ENCODE measurements around the gene DIPK1B. TPM values are rescaled to one million over a fixed set of nuclear protein-coding genes. Genes with fewer than 3 reads are reported as not detected.

DIPK1B gene
- total RNA-seq, 1 donor from 2014 or later = 52.9 TPM

DNA sequence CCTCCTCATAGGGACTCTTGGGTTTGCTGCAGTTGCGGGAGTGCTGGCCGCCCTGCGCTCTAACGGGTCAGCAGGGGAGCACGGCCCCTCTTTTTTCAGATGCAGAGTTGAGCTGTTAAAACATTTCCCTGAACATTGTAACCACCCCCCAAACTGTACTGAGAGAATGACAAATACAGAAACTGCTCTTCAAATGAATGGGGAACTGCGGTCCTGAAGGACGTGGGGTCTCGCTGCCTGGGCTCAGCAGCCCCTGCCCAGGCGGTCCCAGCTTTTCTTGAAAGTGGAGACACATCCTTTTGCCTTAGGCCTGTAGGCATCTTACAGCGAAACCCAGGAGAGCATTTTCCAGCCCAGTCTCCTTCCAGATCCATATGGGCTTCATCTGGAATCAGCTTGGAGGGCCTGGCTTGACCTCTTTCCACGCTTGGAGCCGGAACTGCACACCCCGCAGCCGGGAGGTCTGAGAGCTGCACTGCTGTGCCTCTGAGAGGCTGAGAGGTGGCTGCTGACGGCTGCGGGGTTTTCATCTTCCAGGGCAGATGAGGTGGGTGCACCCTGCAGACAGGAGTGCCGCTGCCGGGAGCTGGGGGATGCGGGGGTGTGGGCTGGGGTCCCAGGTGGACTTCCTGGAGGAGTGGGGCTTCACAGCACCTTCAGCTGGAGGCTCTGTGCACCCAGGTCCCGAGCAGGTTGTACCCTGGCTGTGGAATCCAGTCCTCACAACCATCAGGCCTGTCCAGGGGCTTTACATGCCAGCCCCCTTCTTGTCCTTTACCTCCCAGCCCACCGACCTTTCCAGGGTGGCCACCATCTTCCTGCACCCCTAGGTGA lies 23.9 kb upstream of the DIPK1B start:
- Mint-ChIP-seq H3K4me1 (ENCODE audit: low read depth) (peaks cover 13% of the 10 kb centered on the region), H3K27ac (no peak overlapping the region), H3K4me3 (ENCODE audit: low read depth) (peak overlapping the region; percentile 42), H3K36me3 (ENCODE audit: insufficient read depth) (no peaks in the 10 kb centered on the region), H3K27me3 (peaks cover 10% of the 10 kb centered on the region), H3K9me3 (ENCODE audit: low read depth) (no peaks in the 10 kb centered on the region)
- TF ChIP-seq, protein P1, sequence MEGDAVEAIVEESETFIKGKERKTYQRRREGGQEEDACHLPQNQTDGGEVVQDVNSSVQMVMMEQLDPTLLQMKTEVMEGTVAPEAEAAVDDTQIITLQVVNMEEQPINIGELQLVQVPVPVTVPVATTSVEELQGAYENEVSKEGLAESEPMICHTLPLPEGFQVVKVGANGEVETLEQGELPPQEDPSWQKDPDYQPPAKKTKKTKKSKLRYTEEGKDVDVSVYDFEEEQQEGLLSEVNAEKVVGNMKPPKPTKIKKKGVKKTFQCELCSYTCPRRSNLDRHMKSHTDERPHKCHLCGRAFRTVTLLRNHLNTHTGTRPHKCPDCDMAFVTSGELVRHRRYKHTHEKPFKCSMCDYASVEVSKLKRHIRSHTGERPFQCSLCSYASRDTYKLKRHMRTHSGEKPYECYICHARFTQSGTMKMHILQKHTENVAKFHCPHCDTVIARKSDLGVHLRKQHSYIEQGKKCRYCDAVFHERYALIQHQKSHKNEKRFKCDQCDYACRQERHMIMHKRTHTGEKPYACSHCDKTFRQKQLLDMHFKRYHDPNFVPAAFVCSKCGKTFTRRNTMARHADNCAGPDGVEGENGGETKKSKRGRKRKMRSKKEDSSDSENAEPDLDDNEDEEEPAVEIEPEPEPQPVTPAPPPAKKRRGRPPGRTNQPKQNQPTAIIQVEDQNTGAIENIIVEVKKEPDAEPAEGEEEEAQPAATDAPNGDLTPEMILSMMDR (IDR thresholded peaks at IDR 0.05; ENCODE audit: unreplicated experiment) = no peak
- DNase-seq (ENCODE audit: low spot score, unreplicated experiment) = no peak

DNA sequence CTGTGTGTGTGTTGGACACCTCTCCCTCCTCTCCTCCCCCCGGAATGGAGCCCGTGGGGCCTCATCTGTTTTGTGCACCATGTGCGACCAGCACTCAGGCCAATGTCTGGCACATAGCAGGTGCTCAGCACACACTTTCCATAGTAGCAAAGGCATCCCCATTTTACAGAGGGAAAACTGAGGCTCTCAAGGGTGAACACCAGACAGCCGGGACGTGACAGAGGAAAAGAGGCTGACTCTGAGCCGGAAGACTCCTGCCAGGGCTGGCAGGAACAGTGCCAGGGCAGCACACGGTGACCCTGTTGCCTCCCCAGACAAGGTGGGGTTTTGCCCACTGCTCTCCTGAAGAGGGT lies 23.3 kb upstream of the DIPK1B start:
- Mint-ChIP-seq H3K4me3 (ENCODE audit: low read depth) (no peak overlapping the region), H3K4me1 (ENCODE audit: low read depth) (peaks cover 14% of the 10 kb centered on the region), H3K27me3 (peaks cover 10% of the 10 kb centered on the region), H3K9me3 (ENCODE audit: low read depth) (no peaks in the 10 kb centered on the region), H3K27ac (peak overlapping the region; percentile 37), H3K36me3 (ENCODE audit: insufficient read depth) (no peaks in the 10 kb centered on the region)
- TF ChIP-seq, protein P1 (IDR thresholded peaks at IDR 0.05; ENCODE audit: unreplicated experiment) = no peak
- no peak for DNase-seq (ENCODE audit: low spot score, unreplicated experiment)

DNA sequence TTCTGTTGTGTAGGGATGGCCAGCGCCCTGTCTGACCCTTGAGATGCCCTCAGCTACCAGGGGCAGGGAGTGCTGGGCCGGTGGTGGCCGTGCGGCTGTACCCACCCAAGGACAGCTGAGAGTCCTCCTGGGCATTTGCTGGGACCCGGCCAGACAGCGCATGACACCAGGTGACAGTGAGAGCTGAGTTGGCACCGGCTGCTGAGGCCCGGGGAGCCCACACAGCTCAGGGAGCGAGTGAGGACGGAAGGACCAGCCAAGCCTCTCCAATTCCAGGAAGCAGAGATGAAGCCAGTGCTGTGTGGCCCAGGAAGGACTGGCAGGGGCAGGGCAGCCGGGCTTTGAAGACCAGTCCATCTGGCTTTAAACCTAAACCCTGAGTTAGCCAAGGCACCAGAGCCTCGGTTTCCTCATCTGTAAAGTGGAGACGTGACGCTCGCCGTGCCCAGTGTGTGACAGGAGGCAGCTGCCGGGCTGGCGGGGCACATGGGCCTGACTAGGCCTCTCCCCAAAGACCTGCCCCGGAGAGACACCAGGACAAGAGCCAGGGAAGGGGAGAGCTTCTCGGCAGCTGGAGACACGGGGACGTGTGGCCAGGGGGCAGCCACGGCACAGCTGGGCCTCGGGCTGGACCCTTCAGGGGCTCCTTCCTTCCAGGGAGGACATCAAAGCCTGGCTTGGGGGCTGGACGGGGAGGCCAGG lies 22.1 kb upstream of the DIPK1B start:
- Mint-ChIP-seq H3K9me3 (ENCODE audit: low read depth) (no peaks in the 10 kb centered on the region), H3K27me3 (peaks cover 10% of the 10 kb centered on the region), H3K4me3 (ENCODE audit: low read depth) (no peak overlapping the region), H3K27ac (no peak overlapping the region), H3K36me3 (ENCODE audit: insufficient read depth) (no peaks in the 10 kb centered on the region), H3K4me1 (ENCODE audit: low read depth) (peaks cover 14% of the 10 kb centered on the region)
- TF ChIP-seq, protein P1 (IDR thresholded peaks at IDR 0.05; ENCODE audit: unreplicated experiment) = no peak
- DNase-seq (ENCODE audit: low spot score, unreplicated experiment) = no peak

DNA sequence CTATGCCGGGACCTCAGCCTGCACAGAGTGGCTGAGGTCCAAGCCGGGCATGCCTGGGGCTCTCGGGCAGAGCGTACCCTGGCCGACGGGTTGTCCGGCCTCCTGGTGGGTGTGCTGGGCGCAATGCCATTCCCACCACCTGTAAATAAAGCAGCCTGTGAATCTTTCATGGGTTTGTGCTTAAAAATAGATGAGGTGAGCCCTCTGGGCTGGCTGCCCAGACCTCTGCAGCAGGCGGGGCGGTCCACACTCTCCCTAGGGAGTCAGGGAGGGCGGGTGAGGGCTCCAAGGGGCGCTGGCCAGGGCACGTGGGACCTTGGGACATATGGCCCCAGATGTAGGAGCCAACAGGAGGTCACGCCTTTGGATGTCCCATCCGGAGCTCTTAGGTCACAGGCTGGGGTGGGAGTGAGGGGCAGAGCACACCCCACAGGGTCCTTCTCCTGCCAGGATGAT lies 21.5 kb upstream of the DIPK1B start:
- TF ChIP-seq, protein P1 (IDR thresholded peaks at IDR 0.05; ENCODE audit: unreplicated experiment) = no peak
- Mint-ChIP-seq H3K36me3 (ENCODE audit: insufficient read depth) (no peaks in the 10 kb centered on the region), H3K4me1 (ENCODE audit: low read depth) (peaks cover 13% of the 10 kb centered on the region), H3K9me3 (ENCODE audit: low read depth) (no peaks in the 10 kb centered on the region), H3K27me3 (peaks cover 10% of the 10 kb centered on the region), H3K27ac (no peak overlapping the region), H3K4me3 (ENCODE audit: low read depth) (no peak overlapping the region)
- DNase-seq (ENCODE audit: low spot score, unreplicated experiment) = no peak

DNA sequence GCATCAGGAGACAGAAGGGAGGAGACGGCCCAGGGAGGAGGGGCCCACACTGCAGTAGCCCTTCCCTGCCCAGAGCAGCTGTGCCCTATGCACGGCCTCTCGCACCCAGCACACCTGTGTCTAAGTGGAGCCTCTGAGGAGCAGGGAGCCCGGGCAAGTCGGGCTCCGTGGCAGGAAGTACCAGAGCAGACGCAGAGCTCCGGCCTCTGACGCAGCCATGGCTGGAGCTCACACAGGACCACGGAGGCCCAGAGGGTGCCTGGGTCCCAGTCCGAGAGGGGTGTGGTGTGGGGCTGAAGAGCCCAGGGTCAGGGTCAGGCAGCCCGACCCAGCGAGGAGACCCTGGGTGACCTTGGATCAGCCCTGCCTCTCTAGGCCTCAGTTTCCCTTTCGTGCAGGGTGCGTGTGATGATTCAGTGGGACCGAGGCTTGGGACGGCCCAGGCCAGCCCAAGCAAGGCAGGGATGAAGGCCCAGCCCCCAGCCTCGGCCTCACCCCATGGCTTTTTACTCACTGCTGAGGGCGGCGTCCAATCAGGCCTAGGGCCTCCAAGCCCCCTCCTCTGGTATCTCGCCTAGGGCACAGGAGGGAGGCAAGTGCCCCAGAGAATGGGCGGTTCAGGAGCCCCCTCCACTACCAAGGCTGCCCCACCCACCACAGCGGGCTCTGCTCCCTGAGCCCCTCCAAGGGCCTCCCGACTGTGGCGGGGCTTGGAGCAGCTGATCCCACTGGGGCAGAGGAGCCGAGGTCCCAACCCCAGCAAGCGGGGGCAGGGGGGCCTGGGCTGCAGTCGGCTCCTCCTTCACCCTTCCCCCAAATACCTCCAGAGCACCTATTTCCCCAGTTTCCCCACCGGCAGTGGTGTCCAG lies 20.8 kb upstream of the DIPK1B start:
- Mint-ChIP-seq H3K4me1 (ENCODE audit: low read depth) (peaks cover 8% of the 10 kb centered on the region), H3K27me3 (peaks cover 10% of the 10 kb centered on the region)
- DNase-seq (ENCODE audit: low spot score, unreplicated experiment) = no peak

More for the DNA sequence above, 20.8 kb upstream of the DIPK1B start:
- TF ChIP-seq, protein P1 (IDR thresholded peaks at IDR 0.05; ENCODE audit: unreplicated experiment) = no peak
- Mint-ChIP-seq H3K4me3 (ENCODE audit: low read depth) (no peak overlapping the region), H3K9me3 (ENCODE audit: low read depth) (no peaks in the 10 kb centered on the region), H3K27ac (no peak overlapping the region), H3K36me3 (ENCODE audit: insufficient read depth) (no peaks in the 10 kb centered on the region)

Data from progenitor cell of endocrine pancreas (in vitro differentiated cells).